ENCODE results near the gene EFCAB12. TPM values are rescaled to one million over a fixed set of nuclear protein-coding genes. Genes with fewer than 3 reads are reported as not detected.
A peak's percentile ranks its signal among the peaks of the same experiment; 100 is the strongest.

Gene EFCAB12
- total and polyA plus RNA-seq, 2 experiments from 2014 or later: 0.19 to 0.20 TPM

DNA sequence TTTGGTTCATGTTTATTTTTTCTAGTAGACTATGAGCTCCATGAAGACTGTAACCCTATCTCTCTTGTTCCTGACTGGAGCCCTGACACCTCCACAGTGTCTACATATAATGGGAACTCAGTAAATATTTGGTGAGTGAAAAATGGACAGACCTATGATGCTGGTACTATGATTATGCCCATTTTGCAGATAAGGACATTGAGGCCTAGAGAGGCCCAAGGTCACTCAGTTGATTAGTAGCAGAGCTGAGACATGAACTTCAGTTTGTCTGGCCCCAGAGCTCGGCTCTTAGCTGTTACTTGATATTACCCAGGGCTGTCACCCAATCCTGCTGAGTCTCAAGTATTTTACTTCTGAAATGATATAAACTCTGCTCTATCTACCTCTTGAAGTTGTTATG is 5.5 kb downstream of the EFCAB12 start:
- H3K9me2 ChIP-seq (replicated peaks; ENCODE audit: insufficient read depth): no peaks in the 10 kb centered on the region
- no peaks in the 10 kb centered on the region for H3K79me2 ChIP-seq
- no peaks in the 10 kb centered on the region for H3K9me3 ChIP-seq (ENCODE audit: low read depth)
- no peak overlapping the region for H3K4me3 ChIP-seq
- H3K4me1 ChIP-seq (ENCODE audit: insufficient read depth): peaks cover 3% of the 10 kb centered on the region
- H3K27ac ChIP-seq: no peak overlapping the region
- H2AFZ ChIP-seq: no peak overlapping the region
- no peaks in the 10 kb centered on the region for H3K36me3 ChIP-seq (replicated peaks; ENCODE audit: insufficient read depth, low read depth)
- DNase-seq (ENCODE audit: low spot score): no peak
- no peak overlapping the region for H3K4me2 ChIP-seq
- no peaks in the 10 kb centered on the region for H3K27me3 ChIP-seq
- WGBS (ENCODE audit: low lambda C conversion rate, missing lambda C conversion rate): 52% methylated on average over 1 of the region's 1 CpG
- TF ChIP-seq, protein P1, sequence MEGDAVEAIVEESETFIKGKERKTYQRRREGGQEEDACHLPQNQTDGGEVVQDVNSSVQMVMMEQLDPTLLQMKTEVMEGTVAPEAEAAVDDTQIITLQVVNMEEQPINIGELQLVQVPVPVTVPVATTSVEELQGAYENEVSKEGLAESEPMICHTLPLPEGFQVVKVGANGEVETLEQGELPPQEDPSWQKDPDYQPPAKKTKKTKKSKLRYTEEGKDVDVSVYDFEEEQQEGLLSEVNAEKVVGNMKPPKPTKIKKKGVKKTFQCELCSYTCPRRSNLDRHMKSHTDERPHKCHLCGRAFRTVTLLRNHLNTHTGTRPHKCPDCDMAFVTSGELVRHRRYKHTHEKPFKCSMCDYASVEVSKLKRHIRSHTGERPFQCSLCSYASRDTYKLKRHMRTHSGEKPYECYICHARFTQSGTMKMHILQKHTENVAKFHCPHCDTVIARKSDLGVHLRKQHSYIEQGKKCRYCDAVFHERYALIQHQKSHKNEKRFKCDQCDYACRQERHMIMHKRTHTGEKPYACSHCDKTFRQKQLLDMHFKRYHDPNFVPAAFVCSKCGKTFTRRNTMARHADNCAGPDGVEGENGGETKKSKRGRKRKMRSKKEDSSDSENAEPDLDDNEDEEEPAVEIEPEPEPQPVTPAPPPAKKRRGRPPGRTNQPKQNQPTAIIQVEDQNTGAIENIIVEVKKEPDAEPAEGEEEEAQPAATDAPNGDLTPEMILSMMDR (IDR thresholded peaks at IDR 0.05; ENCODE audit: poor library complexity): no peak
- TF ChIP-seq EZH2phosphoT487 (IDR thresholded peaks at IDR 0.05; ENCODE audit: low read depth, severe bottlenecking, unreplicated experiment): no peak
- no peaks in the 10 kb centered on the region for H4K20me1 ChIP-seq (ENCODE audit: insufficient read depth, poor library complexity, severe bottlenecking)

DNA sequence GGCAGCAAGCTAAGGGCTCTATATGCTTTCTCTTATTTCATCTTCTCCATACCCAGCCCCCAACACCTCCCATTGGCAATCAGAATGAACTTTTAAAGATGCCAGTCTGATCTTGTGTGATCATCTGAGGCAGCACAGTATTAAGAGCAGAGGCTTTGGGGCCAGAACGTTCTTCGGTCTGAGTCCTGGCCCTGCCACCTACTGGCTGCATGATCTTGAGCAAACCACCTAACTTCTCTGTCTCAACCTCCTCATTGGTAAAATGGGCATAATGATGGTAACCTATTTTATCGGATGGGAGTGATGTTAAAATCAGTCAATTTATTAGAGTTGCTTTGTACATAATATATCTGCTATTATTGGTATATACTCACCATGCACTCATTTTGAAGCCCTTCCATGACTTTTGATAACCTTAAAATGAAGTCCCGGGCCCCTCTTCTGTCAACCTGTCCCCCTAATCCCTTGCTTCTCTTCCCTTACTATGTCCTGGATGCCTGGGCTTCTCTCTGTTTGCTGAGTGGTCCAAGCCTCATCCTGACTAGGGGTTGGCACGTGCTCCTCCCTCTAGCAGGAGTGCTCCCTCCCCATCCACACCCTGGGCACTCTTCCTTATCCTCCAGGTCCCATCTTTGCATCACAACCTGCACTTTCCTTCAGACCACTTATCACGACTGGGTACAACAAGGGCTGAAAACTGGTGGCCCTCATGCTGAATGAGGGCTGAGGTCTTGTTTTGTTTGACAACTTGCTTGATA is 6.3 kb downstream of the EFCAB12 start:
- no peak for DNase-seq (ENCODE audit: low spot score)
- no peaks in the 10 kb centered on the region for H4K20me1 ChIP-seq (ENCODE audit: insufficient read depth, poor library complexity, severe bottlenecking)
- 77% methylated on average over 6 of the region's 6 CpGs for WGBS (ENCODE audit: low lambda C conversion rate, missing lambda C conversion rate)
- no peaks in the 10 kb centered on the region for H3K9me3 ChIP-seq (ENCODE audit: low read depth)
- H3K27ac ChIP-seq: no peak overlapping the region
- no peaks in the 10 kb centered on the region for H3K9me2 ChIP-seq (replicated peaks; ENCODE audit: insufficient read depth)
- H2AFZ ChIP-seq: no peak overlapping the region
- no peak overlapping the region for H3K4me3 ChIP-seq
- H3K36me3 ChIP-seq (replicated peaks; ENCODE audit: insufficient read depth, low read depth): no peaks in the 10 kb centered on the region
- peaks cover 3% of the 10 kb centered on the region for H3K4me1 ChIP-seq (ENCODE audit: insufficient read depth)
- TF ChIP-seq EZH2 (IDR thresholded peaks at IDR 0.05; ENCODE audit: borderline replicate concordance) (no peak), EZH2phosphoT487 (IDR thresholded peaks at IDR 0.05; ENCODE audit: low read depth, severe bottlenecking, unreplicated experiment) (no peak)
- TF ChIP-seq, protein P1 (IDR thresholded peaks at IDR 0.05; ENCODE audit: poor library complexity): peak; percentile 14
- no peak overlapping the region for H3K4me2 ChIP-seq
- H3K27me3 ChIP-seq: no peaks in the 10 kb centered on the region
- no peaks in the 10 kb centered on the region for H3K79me2 ChIP-seq

DNA sequence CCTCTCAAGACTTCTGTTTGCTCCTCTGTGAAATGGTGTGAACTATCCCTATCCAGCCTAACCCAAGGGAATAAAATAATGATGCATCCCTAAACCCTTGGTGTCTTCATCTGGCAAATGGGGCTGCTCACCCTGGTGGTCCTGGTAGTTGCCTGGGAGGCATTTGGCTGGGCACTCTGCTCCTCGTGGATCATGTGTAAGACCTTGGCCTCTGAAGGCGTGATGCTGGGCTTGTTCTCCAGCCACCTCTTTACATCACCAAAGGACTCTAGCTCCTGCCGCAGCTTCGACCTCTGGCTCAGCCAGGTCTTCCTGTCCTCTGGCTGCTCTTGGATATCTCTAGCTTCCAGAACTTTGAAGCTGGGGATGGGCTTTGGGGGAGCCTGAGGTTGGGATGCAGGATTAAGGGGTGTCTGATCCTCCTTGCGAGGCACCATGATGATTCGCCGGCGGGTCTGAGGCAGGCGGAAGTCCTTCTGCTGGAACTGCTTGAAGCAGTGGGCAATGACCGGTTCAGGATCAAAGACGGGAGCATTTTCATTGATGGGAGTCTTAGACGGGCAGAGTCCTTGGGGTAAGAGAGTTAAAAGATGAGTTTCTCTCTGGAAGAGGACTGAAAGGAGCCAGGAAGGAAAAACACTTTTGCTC is 7.1 kb downstream of the EFCAB12 start:
- TF ChIP-seq EZH2 (IDR thresholded peaks at IDR 0.05; ENCODE audit: borderline replicate concordance) (no peak), EZH2phosphoT487 (IDR thresholded peaks at IDR 0.05; ENCODE audit: low read depth, severe bottlenecking, unreplicated experiment) (no peak)
- TF ChIP-seq, protein P1 (IDR thresholded peaks at IDR 0.05; ENCODE audit: poor library complexity): no peak
- no peak overlapping the region for H3K4me3 ChIP-seq
- DNase-seq (ENCODE audit: low spot score): no peak
- H3K9me2 ChIP-seq (replicated peaks; ENCODE audit: insufficient read depth): no peaks in the 10 kb centered on the region
- no peak overlapping the region for H3K27ac ChIP-seq
- H2AFZ ChIP-seq: no peak overlapping the region
- H3K79me2 ChIP-seq: no peaks in the 10 kb centered on the region
- no peaks in the 10 kb centered on the region for H3K27me3 ChIP-seq
- WGBS (ENCODE audit: low lambda C conversion rate, missing lambda C conversion rate): 93% methylated on average over 12 of the region's 12 CpGs
- no peaks in the 10 kb centered on the region for H3K36me3 ChIP-seq (replicated peaks; ENCODE audit: insufficient read depth, low read depth)
- peaks cover 3% of the 10 kb centered on the region for H3K4me1 ChIP-seq (ENCODE audit: insufficient read depth)
- no peaks in the 10 kb centered on the region for H4K20me1 ChIP-seq (ENCODE audit: insufficient read depth, poor library complexity, severe bottlenecking)
- no peaks in the 10 kb centered on the region for H3K9me3 ChIP-seq (ENCODE audit: low read depth)
- H3K4me2 ChIP-seq: no peak overlapping the region
